HG03354 (cell line): ENCODE results near the gene SESN1.

Experiments used
- ATAC-seq: cut with Tn5 transposase; IDR thresholded peaks from one replicate; pipeline ENCODE4 v1.9.1; 2021; ENCODE audit warnings: mild to moderate bottlenecking; ENCODE audit not compliant: unreplicated experiment, poor library complexity, severe bottlenecking

SESN1 gene

GRCh38 chr6:108947114-108947854 is 147.4 kb downstream of the SESN1 start:
- ATAC-seq = no peak

GRCh38 chr6:108946695-108947094 is 148.0 kb downstream of the SESN1 start:
- ATAC-seq = no peak

- no peak for ATAC-seq
Observed at GRCh38 chr6:108945681-108946159, 148.9 kb downstream of the SESN1 start.

- no peak for ATAC-seq
Observed at GRCh38 chr6:108944707-108945680, 149.7 kb downstream of the SESN1 start.

- no peak for ATAC-seq
Observed at GRCh38 chr6:108944071-108944470, 150.6 kb downstream of the SESN1 start.

GRCh38 chr6:108942556-108943492 is 151.8 kb downstream of the SESN1 start:
- ATAC-seq = no peak

GRCh38 chr6:108941859-108942258 is 152.8 kb downstream of the SESN1 start:
- ATAC-seq = no peak

- no peak for ATAC-seq
Observed at GRCh38 chr6:108941281-108941680, 153.4 kb downstream of the SESN1 start.

GRCh38 chr6:108940741-108941140 is 153.9 kb downstream of the SESN1 start:
- ATAC-seq = no peak

GRCh38 chr6:108937170-108937569 is 157.5 kb downstream of the SESN1 start:
- no peak for ATAC-seq
